ENCODE data around the gene ASH1L.
A peak's percentile ranks its signal among the peaks of the same experiment; 100 is the strongest.
"Not testable (repeated sequence)": the region's sequence is repeated elsewhere in the genome, so short reads cannot be mapped to it uniquely, and the experiment has no call there.

Gene ASH1L

DNA sequence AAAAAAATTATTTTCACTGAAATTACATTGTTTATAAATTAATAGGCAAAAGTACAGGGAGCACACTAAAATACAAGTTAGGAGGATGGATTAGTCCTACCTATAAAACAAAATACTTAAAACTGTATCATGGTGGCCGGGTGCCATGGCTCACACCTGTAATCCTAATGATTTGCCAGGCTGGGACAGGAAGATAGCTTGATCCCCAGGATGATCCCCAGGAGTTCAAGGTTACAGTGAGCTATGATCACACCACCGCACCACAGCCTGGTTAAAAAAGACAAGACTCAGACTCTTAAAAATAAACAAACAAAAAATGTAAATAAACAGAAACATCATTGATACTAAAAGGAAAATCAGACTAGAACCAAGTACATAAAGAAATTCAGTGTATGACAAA, 53.5 kb downstream of the ASH1L start:
- no peak for TF ChIP-seq MYC (IDR thresholded peaks at IDR 0.05; ENCODE audit: low read depth, low read length)
- TF ChIP-seq POLR2A (IDR thresholded peaks at IDR 0.05; ENCODE audit: extremely low read depth, insufficient read length): no peak
- TF ChIP-seq, protein P1, sequence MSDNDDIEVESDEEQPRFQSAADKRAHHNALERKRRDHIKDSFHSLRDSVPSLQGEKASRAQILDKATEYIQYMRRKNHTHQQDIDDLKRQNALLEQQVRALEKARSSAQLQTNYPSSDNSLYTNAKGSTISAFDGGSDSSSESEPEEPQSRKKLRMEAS (IDR thresholded peaks at IDR 0.05; ENCODE audit: low read depth, low read length): no peak
- TF ChIP-seq, protein P2, sequence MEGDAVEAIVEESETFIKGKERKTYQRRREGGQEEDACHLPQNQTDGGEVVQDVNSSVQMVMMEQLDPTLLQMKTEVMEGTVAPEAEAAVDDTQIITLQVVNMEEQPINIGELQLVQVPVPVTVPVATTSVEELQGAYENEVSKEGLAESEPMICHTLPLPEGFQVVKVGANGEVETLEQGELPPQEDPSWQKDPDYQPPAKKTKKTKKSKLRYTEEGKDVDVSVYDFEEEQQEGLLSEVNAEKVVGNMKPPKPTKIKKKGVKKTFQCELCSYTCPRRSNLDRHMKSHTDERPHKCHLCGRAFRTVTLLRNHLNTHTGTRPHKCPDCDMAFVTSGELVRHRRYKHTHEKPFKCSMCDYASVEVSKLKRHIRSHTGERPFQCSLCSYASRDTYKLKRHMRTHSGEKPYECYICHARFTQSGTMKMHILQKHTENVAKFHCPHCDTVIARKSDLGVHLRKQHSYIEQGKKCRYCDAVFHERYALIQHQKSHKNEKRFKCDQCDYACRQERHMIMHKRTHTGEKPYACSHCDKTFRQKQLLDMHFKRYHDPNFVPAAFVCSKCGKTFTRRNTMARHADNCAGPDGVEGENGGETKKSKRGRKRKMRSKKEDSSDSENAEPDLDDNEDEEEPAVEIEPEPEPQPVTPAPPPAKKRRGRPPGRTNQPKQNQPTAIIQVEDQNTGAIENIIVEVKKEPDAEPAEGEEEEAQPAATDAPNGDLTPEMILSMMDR (IDR thresholded peaks at IDR 0.05; ENCODE audit: low read depth, low read length): no peak
- DNase-seq (ENCODE audit: low read depth): no peak

DNA sequence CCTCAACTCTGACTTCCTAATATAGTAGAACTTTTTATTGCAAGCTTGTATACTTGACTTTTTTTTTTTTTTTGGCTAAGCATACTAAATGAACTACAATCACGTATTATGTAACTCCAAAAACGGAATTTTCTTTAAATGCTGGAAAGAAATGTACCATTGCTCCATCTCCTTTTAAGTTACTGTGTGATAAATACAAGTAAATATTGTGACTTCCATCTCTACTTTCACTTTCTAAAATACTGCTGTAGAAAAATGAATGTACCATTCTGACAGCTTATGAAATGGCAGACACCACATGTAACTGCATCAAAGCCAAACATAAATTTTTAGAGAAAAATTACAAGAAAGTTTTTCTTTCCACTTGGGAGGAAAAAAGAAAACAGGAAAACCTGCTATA, 54.7 kb downstream of the ASH1L start:
- no peak for DNase-seq (ENCODE audit: low read depth)
- TF ChIP-seq, protein P1 (IDR thresholded peaks at IDR 0.05; ENCODE audit: low read depth, low read length): no peak
- TF ChIP-seq MYC (IDR thresholded peaks at IDR 0.05; ENCODE audit: low read depth, low read length): no peak
- TF ChIP-seq, protein P2 (IDR thresholded peaks at IDR 0.05; ENCODE audit: low read depth, low read length): no peak
- no peak for TF ChIP-seq POLR2A (IDR thresholded peaks at IDR 0.05; ENCODE audit: extremely low read depth, insufficient read length)
- no peak overlapping the region for H3K4me3 ChIP-seq (ENCODE audit: low read depth, low read length)

More for the DNA sequence above, 53.5 kb downstream of the ASH1L start:
- no peak overlapping the region for H3K4me3 ChIP-seq (ENCODE audit: low read depth, low read length)

DNA sequence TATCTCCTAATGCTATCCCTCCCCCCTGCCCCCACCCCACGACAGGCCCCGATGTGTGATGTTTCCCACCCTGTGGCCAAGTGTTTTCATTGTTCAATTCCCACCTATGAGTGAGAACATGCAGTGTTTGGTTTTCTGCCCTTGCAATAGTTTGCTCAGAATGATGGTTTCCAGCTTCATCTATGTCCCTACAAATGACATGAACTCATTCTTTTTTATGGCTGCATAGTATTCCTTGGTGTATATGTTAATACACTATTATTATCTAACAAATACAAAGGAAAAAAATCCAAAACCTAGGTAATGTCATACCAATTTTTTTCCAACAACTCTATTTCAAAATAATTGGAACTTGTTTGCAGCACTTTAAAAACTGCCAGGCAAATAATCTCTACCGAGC, 56.6 kb downstream of the ASH1L start:
- DNase-seq (ENCODE audit: low read depth); H3K4me3 ChIP-seq (ENCODE audit: low read depth, low read length): not testable (repeated sequence)

DNA sequence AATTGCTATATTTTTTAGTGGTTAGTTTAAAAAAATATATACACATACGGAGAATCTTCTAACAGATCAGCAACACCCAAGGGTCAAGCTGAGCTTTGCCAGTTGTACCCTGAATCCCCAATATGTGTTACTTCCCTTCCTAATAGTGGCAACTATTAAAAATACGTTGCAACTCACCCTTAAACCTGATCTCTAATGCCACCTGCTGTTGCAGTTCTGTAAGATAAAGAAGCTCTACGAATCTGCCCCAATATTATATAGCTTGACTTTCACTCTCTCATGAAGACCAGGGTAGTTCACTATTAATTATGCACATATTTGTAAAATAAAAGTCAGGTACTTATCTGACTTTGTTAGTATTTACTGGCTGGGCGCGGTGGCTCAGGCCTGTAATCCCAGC, 58.4 kb downstream of the ASH1L start:
- TF ChIP-seq, protein P2 (IDR thresholded peaks at IDR 0.05; ENCODE audit: low read depth, low read length): no peak
- TF ChIP-seq, protein P1 (IDR thresholded peaks at IDR 0.05; ENCODE audit: low read depth, low read length): no peak
- TF ChIP-seq MYC (IDR thresholded peaks at IDR 0.05; ENCODE audit: low read depth, low read length) (no peak), POLR2A (IDR thresholded peaks at IDR 0.05; ENCODE audit: extremely low read depth, insufficient read length) (no peak)
- DNase-seq (ENCODE audit: low read depth): peak; percentile 40
- H3K4me3 ChIP-seq (ENCODE audit: low read depth, low read length): no peak overlapping the region

DNA sequence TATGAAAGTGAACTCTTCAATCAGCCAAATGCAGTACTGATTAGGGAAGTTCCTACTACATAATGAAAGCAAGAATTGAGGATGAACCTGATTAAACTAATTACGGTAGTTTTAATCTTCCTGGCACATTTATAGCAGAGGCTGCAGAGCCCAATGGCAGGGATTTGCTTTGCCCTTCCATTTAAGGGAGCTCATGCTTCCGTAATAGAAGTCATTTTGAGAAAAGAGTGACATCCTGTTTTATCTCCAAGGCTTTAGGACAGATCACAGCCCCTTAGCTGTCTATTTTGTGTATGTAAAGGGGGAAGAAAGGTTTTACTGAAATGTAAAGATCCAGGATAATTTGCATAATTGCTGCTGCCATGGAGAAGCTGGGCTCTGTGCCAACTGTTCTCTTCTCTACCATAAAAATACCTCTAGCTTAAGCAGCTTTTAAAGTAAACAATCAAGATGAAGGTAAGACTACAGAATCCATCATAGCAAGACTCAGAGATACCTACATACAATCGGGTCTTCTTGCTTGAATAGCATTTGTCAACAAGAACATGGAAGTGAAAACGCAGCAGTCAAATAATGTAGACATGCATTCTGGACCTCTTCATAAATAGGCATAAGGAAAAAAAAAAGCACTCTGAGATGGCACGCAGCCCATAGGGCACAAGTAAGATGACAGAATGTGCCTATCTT, 62.5 kb downstream of the ASH1L start:
- no peak overlapping the region for H3K4me3 ChIP-seq (ENCODE audit: low read depth, low read length)
- no peak for DNase-seq (ENCODE audit: low read depth)

DNA sequence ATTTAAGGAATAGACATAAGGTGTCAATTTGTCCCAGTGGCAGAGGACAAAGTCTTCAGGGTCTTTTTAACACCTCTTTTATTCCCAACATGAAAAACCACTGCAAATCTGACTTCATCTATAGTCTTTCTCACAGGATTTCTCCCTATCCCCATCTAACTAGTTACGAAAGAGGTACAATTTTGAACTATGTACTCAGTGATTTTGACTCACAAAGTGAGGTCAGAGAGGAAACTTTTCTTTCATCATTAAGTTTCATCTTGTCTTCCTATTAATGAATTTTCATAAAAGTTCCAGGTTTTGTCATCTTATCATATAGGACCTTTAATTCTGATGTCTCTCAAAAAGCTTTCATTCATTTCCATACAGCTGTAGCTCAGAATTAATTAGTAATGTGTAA, 63.3 kb downstream of the ASH1L start:
- TF ChIP-seq POLR2A (IDR thresholded peaks at IDR 0.05; ENCODE audit: extremely low read depth, insufficient read length): no peak
- TF ChIP-seq, protein P2 (IDR thresholded peaks at IDR 0.05; ENCODE audit: low read depth, low read length): no peak
- TF ChIP-seq, protein P1 (IDR thresholded peaks at IDR 0.05; ENCODE audit: low read depth, low read length): no peak
- no peak for TF ChIP-seq MYC (IDR thresholded peaks at IDR 0.05; ENCODE audit: low read depth, low read length)
- H3K4me3 ChIP-seq (ENCODE audit: low read depth, low read length): no peak overlapping the region
- DNase-seq (ENCODE audit: low read depth): no peak

More for the DNA sequence above, 62.5 kb downstream of the ASH1L start:
- TF ChIP-seq, protein P2 (IDR thresholded peaks at IDR 0.05; ENCODE audit: low read depth, low read length): no peak
- TF ChIP-seq POLR2A (IDR thresholded peaks at IDR 0.05; ENCODE audit: extremely low read depth, insufficient read length) (no peak), MYC (IDR thresholded peaks at IDR 0.05; ENCODE audit: low read depth, low read length) (no peak)
- TF ChIP-seq, protein P1 (IDR thresholded peaks at IDR 0.05; ENCODE audit: low read depth, low read length): no peak

DNA sequence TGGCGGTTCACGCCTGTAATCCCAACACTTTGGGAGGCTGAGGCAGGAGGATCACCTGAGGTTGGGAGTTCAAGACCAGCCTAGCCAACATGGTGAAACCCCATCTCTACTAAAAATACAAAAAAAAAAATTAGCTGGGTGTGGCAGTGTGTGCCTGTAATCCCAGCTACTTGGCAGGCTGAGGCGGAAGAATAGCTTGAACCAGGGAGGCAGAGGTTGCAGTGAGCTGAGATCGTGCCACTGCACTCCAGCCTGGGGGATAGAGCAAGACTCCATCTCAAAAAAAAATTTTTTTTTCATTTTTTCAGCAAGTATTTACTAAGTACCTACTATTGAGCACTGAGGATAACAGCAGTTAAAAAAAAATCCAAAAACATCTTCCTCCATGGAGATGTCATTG, 69.0 kb downstream of the ASH1L start:
- not testable (repeated sequence) for H3K4me3 ChIP-seq (ENCODE audit: low read depth, low read length); DNase-seq (ENCODE audit: low read depth)

DNA sequence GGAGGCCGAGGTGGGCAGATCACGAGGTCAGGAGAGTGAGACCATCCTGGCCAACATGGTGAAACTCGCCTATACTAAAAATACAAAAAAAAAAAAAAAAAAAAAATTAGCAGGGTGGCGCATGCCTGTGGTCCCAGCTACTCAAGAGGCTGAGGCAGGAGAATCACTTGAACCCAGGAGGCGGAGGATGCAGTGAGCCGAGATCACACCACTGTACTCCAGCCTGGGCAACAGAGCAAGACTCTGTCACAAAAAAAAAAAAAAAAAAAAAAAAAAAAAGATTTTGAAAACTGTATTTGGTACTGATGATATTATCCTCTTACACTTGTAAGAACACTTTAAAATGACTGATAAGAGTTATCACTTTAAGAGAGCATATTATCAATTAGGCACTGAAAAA, 74.2 kb downstream of the ASH1L start:
- H3K4me3 ChIP-seq (ENCODE audit: low read depth, low read length); DNase-seq (ENCODE audit: low read depth): not testable (repeated sequence)
